ENCODE measurements around the gene GALNTL6. TPM values are rescaled to one million over a fixed set of nuclear protein-coding genes. Genes with fewer than 3 reads are reported as not detected.

The GALNTL6 gene
- total RNA-seq, 2 donors from 2014 or later: 0.71 TPM; not detected in 1

GRCh38 chr4:172095161-172095560 lies 282.0 kb downstream of the GALNTL6 start:
- H3K27ac Mint-ChIP-seq: no peak overlapping the region
- peaks cover 4% of the 10 kb centered on the region for H3K4me1 Mint-ChIP-seq
- H3K4me3 Mint-ChIP-seq: no peak overlapping the region
- H3K9ac ChIP-seq (ENCODE audit: extremely low read depth, low read length, poor library complexity, severe bottlenecking): no peak overlapping the region
- H3K27ac ChIP-seq (ENCODE audit: low read depth, low read length): no peak overlapping the region
- no peaks in the 10 kb centered on the region for H3K36me3 Mint-ChIP-seq (ENCODE audit: low read depth)
- DNase-seq: no peak
- no peaks in the 10 kb centered on the region for H3K27me3 ChIP-seq (ENCODE audit: control insufficient read depth, insufficient read depth, low read length, poor library complexity, severe bottlenecking)
- WGBS, 2 experiments (ENCODE audit: insufficient coverage in 1 of 2, insufficient read length in 1 of 2): 86 to 89% methylated on average over 4 of the region's 4 CpGs
- no peaks in the 10 kb centered on the region for H3K4me1 ChIP-seq (ENCODE audit: control insufficient read depth, insufficient read depth, low read length)
- H3K27me3 Mint-ChIP-seq (ENCODE audit: insufficient read depth): no peaks in the 10 kb centered on the region
- no peak overlapping the region for H3K4me3 ChIP-seq (ENCODE audit: low read length)
- no peaks in the 10 kb centered on the region for H3K9me3 ChIP-seq (ENCODE audit: control insufficient read depth, low read length)
- no peaks in the 10 kb centered on the region for H3K9me3 Mint-ChIP-seq
- TF ChIP-seq CTCF (conservative IDR thresholded peaks at IDR 0.05): no peak
- no peaks in the 10 kb centered on the region for H3K36me3 ChIP-seq (ENCODE audit: control insufficient read depth, insufficient read depth, low read length)

GRCh38 chr4:172096786-172097185 lies 283.6 kb downstream of the GALNTL6 start:
- no peaks in the 10 kb centered on the region for H3K9me3 Mint-ChIP-seq
- WGBS, 2 experiments (ENCODE audit: insufficient coverage in 1 of 2, insufficient read length in 1 of 2): 80 to 88% methylated on average over 1 to 5 of the region's 6 CpGs
- H3K27me3 ChIP-seq (ENCODE audit: control insufficient read depth, insufficient read depth, low read length, poor library complexity, severe bottlenecking): no peaks in the 10 kb centered on the region
- no peak overlapping the region for H3K4me3 Mint-ChIP-seq
- no peak for DNase-seq
- TF ChIP-seq CTCF (conservative IDR thresholded peaks at IDR 0.05): no peak
- H3K9ac ChIP-seq (ENCODE audit: extremely low read depth, low read length, poor library complexity, severe bottlenecking): no peak overlapping the region
- H3K27me3 Mint-ChIP-seq (ENCODE audit: insufficient read depth): no peaks in the 10 kb centered on the region
- H3K36me3 Mint-ChIP-seq (ENCODE audit: low read depth): no peaks in the 10 kb centered on the region
- no peaks in the 10 kb centered on the region for H3K4me1 ChIP-seq (ENCODE audit: control insufficient read depth, insufficient read depth, low read length)
- H3K27ac Mint-ChIP-seq: no peak overlapping the region
- no peak overlapping the region for H3K4me3 ChIP-seq (ENCODE audit: low read length)
- H3K4me1 Mint-ChIP-seq: peaks cover 4% of the 10 kb centered on the region
- no peak overlapping the region for H3K27ac ChIP-seq (ENCODE audit: low read depth, low read length)
- no peaks in the 10 kb centered on the region for H3K9me3 ChIP-seq (ENCODE audit: control insufficient read depth, low read length)
- H3K36me3 ChIP-seq (ENCODE audit: control insufficient read depth, insufficient read depth, low read length): no peaks in the 10 kb centered on the region

GRCh38 chr4:172099376-172099775 lies 286.2 kb downstream of the GALNTL6 start:
- Mint-ChIP-seq H3K27ac (no peak overlapping the region), H3K9me3 (no peaks in the 10 kb centered on the region), H3K27me3 (ENCODE audit: insufficient read depth) (no peaks in the 10 kb centered on the region), H3K4me3 (no peak overlapping the region), H3K36me3 (ENCODE audit: low read depth) (no peaks in the 10 kb centered on the region), H3K4me1 (peaks cover 4% of the 10 kb centered on the region)
- Histone ChIP-seq H3K4me1 (ENCODE audit: control insufficient read depth, insufficient read depth, low read length) (no peaks in the 10 kb centered on the region), H3K9ac (ENCODE audit: extremely low read depth, low read length, poor library complexity, severe bottlenecking) (no peak overlapping the region), H3K27ac (ENCODE audit: low read depth, low read length) (no peak overlapping the region), H3K9me3 (ENCODE audit: control insufficient read depth, low read length) (no peaks in the 10 kb centered on the region), H3K4me3 (ENCODE audit: low read length) (no peak overlapping the region), H3K27me3 (ENCODE audit: control insufficient read depth, insufficient read depth, low read length, poor library complexity, severe bottlenecking) (no peaks in the 10 kb centered on the region), H3K36me3 (ENCODE audit: control insufficient read depth, insufficient read depth, low read length) (no peaks in the 10 kb centered on the region)
- DNase-seq: no peak
- 80 to 89% methylated on average over 1 to 2 of the region's 2 CpGs for WGBS, 2 experiments (ENCODE audit: insufficient coverage in 1 of 2, insufficient read length in 1 of 2)
- TF ChIP-seq CTCF (conservative IDR thresholded peaks at IDR 0.05): no peak

Measured in endodermal cell (in vitro differentiated cells).